ENCODE results near the gene VPS16. TPM values are rescaled to one million over a fixed set of nuclear protein-coding genes. Genes with fewer than 3 reads are reported as not detected.
"Not testable (repeated sequence)": the region's sequence is repeated elsewhere in the genome, so short reads cannot be mapped to it uniquely, and the experiment has no call there.

The VPS16 gene
- total RNA-seq, 1 donor from 2014 or later = 51.1 TPM

DNA sequence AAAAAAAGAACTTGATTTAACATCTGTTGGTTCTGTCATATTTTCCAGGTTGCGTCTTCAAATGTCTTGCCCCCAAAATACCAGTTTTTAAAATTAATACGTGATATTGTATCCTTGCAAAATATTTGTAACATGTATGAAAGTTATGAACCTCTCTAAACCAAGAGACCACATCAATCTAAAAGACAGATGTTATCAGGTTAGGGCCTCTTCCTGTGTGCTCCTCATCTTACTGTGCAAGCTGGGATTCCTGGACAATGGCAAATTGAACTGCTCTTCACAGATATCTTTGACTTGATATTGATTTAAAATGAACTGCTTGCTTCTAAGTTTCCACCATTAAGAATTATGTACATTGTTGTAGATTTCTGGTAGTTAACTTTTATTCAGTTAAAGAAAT lies 14.8 kb upstream of the VPS16 start:
- Mint-ChIP-seq H3K4me1 (ENCODE audit: unreplicated experiment) (peaks cover 12% of the 10 kb centered on the region), H3K27ac (ENCODE audit: unreplicated experiment) (no peak overlapping the region), H3K4me3 (ENCODE audit: unreplicated experiment) (no peak overlapping the region), H3K27me3 (ENCODE audit: unreplicated experiment) (peaks cover 14% of the 10 kb centered on the region), H3K36me3 (ENCODE audit: unreplicated experiment) (no peaks in the 10 kb centered on the region), H3K9me3 (ENCODE audit: unreplicated experiment) (no peaks in the 10 kb centered on the region)
- TF ChIP-seq, protein P1, sequence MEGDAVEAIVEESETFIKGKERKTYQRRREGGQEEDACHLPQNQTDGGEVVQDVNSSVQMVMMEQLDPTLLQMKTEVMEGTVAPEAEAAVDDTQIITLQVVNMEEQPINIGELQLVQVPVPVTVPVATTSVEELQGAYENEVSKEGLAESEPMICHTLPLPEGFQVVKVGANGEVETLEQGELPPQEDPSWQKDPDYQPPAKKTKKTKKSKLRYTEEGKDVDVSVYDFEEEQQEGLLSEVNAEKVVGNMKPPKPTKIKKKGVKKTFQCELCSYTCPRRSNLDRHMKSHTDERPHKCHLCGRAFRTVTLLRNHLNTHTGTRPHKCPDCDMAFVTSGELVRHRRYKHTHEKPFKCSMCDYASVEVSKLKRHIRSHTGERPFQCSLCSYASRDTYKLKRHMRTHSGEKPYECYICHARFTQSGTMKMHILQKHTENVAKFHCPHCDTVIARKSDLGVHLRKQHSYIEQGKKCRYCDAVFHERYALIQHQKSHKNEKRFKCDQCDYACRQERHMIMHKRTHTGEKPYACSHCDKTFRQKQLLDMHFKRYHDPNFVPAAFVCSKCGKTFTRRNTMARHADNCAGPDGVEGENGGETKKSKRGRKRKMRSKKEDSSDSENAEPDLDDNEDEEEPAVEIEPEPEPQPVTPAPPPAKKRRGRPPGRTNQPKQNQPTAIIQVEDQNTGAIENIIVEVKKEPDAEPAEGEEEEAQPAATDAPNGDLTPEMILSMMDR (IDR thresholded peaks at IDR 0.05) = no peak
- DNase-seq (ENCODE audit: extremely low spot score, unreplicated experiment) = no peak

DNA sequence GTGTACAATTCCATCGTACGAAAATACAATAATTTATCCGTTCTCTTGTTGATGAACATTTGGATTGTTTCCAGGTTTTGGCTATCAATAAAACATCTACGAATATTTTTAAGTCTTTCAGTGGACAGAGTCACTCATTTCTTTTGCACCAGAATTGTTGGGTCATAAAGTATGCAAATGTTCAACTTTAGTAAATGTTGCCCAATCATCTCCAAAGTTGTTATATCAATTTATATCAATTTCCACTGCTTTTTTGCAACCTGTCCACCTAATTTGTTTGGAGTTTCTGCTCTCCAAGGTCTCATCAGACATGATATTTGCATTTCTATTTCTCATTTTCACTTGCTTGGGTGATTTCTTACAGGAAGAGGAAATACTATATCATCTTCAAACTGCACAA lies 13.9 kb upstream of the VPS16 start:
- peaks cover 14% of the 10 kb centered on the region for H3K27me3 Mint-ChIP-seq (ENCODE audit: unreplicated experiment)
- H3K4me1 Mint-ChIP-seq (ENCODE audit: unreplicated experiment) = peaks cover 12% of the 10 kb centered on the region
- no peaks in the 10 kb centered on the region for H3K36me3 Mint-ChIP-seq (ENCODE audit: unreplicated experiment)
- H3K4me3 Mint-ChIP-seq (ENCODE audit: unreplicated experiment) = no peak overlapping the region
- DNase-seq (ENCODE audit: extremely low spot score, unreplicated experiment) = no peak
- H3K9me3 Mint-ChIP-seq (ENCODE audit: unreplicated experiment) = no peaks in the 10 kb centered on the region
- TF ChIP-seq, protein P1 (IDR thresholded peaks at IDR 0.05) = no peak
- H3K27ac Mint-ChIP-seq (ENCODE audit: unreplicated experiment) = no peak overlapping the region

DNA sequence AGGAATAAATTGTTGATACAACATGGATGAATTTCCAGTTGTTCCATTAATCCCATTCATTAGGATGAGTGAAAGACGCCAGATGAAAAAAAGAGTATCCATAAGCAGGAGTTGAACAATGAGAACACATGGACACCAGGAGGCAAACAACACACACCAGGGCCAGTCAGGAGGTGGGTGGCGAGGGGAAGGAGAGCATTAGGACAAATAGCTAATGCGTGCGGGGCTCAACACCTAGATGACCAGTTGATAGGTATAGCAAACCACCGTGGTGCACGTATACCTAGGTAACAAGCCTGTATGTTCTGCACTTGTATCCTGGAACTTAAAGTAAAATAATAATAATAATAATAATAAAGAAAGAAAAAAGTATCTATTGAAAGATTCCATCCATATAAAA lies 11.2 kb upstream of the VPS16 start:
- no peak overlapping the region for H3K4me3 Mint-ChIP-seq (ENCODE audit: unreplicated experiment)
- H3K27ac Mint-ChIP-seq (ENCODE audit: unreplicated experiment) = no peak overlapping the region
- DNase-seq (ENCODE audit: extremely low spot score, unreplicated experiment) = no peak
- H3K4me1 Mint-ChIP-seq (ENCODE audit: unreplicated experiment) = peaks cover 15% of the 10 kb centered on the region
- H3K27me3 Mint-ChIP-seq (ENCODE audit: unreplicated experiment) = peaks cover 14% of the 10 kb centered on the region
- TF ChIP-seq, protein P1 (IDR thresholded peaks at IDR 0.05) = no peak
- no peaks in the 10 kb centered on the region for H3K9me3 Mint-ChIP-seq (ENCODE audit: unreplicated experiment)
- no peaks in the 10 kb centered on the region for H3K36me3 Mint-ChIP-seq (ENCODE audit: unreplicated experiment)

DNA sequence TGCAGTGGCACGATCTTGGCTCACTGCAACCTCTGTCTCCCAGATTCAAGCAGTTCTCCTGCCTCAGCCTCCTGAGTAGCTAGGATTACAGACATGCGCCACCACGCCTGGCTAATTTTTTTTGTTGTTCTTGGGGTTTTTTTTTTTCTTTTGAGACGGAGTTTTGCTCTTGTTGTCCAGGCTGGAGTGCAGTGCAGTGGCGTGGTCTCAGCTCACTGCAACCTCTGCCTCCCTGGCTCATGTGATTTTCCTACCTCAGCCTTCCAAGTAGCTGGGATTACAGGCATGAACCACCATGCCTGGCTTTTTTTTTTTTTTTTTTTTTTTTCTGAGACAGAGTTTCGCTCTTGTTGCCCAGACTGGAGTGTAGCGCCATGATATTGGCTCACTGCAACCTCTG lies 9.3 kb upstream of the VPS16 start:
- H3K36me3 Mint-ChIP-seq (ENCODE audit: unreplicated experiment); H3K9me3 Mint-ChIP-seq (ENCODE audit: unreplicated experiment); DNase-seq (ENCODE audit: extremely low spot score, unreplicated experiment); H3K4me3 Mint-ChIP-seq (ENCODE audit: unreplicated experiment): not testable (repeated sequence)
- H3K27me3 Mint-ChIP-seq (ENCODE audit: unreplicated experiment) = peaks cover 14% of the 10 kb centered on the region
- peaks cover 10% of the 10 kb centered on the region for H3K4me1 Mint-ChIP-seq (ENCODE audit: unreplicated experiment)
- peak overlapping the region; percentile 87 for H3K27ac Mint-ChIP-seq (ENCODE audit: unreplicated experiment)

DNA sequence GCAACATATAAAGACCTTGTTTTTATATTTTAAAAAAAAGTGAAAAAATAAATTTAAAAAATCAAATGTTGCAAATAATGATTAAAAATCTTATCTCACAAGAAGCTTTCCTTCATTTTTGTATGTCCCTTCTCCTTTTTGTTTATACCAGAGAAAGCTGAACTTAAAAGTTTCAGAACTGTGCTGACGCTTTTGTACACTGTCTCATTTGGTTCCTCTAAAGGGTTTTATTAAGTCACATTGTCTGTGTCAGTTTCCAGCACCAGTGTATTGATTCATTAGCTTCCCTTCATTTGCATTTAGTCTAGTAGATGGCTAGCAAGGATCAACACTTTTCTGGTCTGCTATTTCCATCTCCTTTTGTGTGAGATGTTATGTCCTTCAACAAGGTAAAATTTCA lies 6.8 kb upstream of the VPS16 start:
- H3K27ac Mint-ChIP-seq (ENCODE audit: unreplicated experiment) = no peak overlapping the region
- no peak overlapping the region for H3K4me3 Mint-ChIP-seq (ENCODE audit: unreplicated experiment)
- peaks cover 22% of the 10 kb centered on the region for H3K36me3 Mint-ChIP-seq (ENCODE audit: unreplicated experiment)
- TF ChIP-seq, protein P1 (IDR thresholded peaks at IDR 0.05) = no peak
- H3K27me3 Mint-ChIP-seq (ENCODE audit: unreplicated experiment) = peaks cover 7% of the 10 kb centered on the region
- no peak for DNase-seq (ENCODE audit: extremely low spot score, unreplicated experiment)
- peaks cover 10% of the 10 kb centered on the region for H3K4me1 Mint-ChIP-seq (ENCODE audit: unreplicated experiment)
- no peaks in the 10 kb centered on the region for H3K9me3 Mint-ChIP-seq (ENCODE audit: unreplicated experiment)
